Osteoblast (primary cell): ENCODE results near the gene IGLL5. TPM values are rescaled to one million over a fixed set of nuclear protein-coding genes. Genes with fewer than 3 reads are reported as not detected.

Source experiments
- DNase-seq: peaks from one replicate; pipeline ENCODE4 v3.0.0; 2011; ENCODE audit warnings: low spot score, mixed read lengths; ENCODE audit not compliant: insufficient read length; ENCODE audit errors: missing footprints
- H2AFZ ChIP-seq: 2 replicates; pipeline ENCODE4 v1.6.0; 2011; ENCODE audit warnings: mild to moderate bottlenecking, low read length
- H3K27ac ChIP-seq: 2 replicates; pipeline ENCODE4 v1.5.1; 2011; ENCODE audit warnings: mild to moderate bottlenecking, low read depth, low read length, moderate library complexity
- H3K27me3 ChIP-seq: 2 replicates; pipeline ENCODE4 v1.6.0; 2012; ENCODE audit warnings: mild to moderate bottlenecking, control low read depth, inconsistent platforms, low read length, moderate library complexity; ENCODE audit not compliant: insufficient read depth
- H3K36me3 ChIP-seq: 2 replicates; pipeline ENCODE4 v1.5.1; 2011; ENCODE audit warnings: mild to moderate bottlenecking, low read length, control low read depth, moderate library complexity; ENCODE audit not compliant: insufficient read depth
- H3K4me1 ChIP-seq: 2 replicates; pipeline ENCODE4 v1.5.1; 2011; ENCODE audit warnings: mild to moderate bottlenecking, low read length, control low read depth, moderate library complexity; ENCODE audit not compliant: insufficient read depth
- H3K4me2 ChIP-seq: 2 replicates; pipeline ENCODE4 v1.6.0; 2011; ENCODE audit warnings: mild to moderate bottlenecking, low read length; ENCODE audit not compliant: insufficient read depth
- H3K4me3 ChIP-seq: fragments of 200-600 bp; sonication (generic); 3 replicates; pipeline ENCODE4 v1.5.1; 2012; ENCODE audit warnings: mild to moderate bottlenecking, low read length, inconsistent platforms; ENCODE audit not compliant: insufficient read depth
- H3K79me2 ChIP-seq: 2 replicates; pipeline ENCODE4 v1.6.0; 2012; ENCODE audit warnings: mild to moderate bottlenecking, low read length, control low read depth, inconsistent platforms; ENCODE audit not compliant: insufficient read depth
- H3K9me3 ChIP-seq: 2 replicates; pipeline ENCODE4 v1.5.1; 2011; ENCODE audit warnings: low read depth, low read length, control low read depth
- H4K20me1 ChIP-seq: 2 replicates; pipeline ENCODE4 v1.6.0; 2012; ENCODE audit warnings: mild to moderate bottlenecking, low read length, control low read depth; ENCODE audit not compliant: insufficient read depth
- CTCF ChIP-seq: IDR thresholded peaks from 2 replicates; pipeline ENCODE4 v1.5.1; 2011; ENCODE audit warnings: mild to moderate bottlenecking, low read depth, low read length, moderate library complexity; ENCODE audit errors: extremely low read depth
- total RNA-seq: library from RNA; depleted of rRNA; stranded (reverse); fragments of >200 nt; gene quantifications from 2 replicates; pipeline ENCODE4 v1.2.3, GENCODE V29; 2012

Gene IGLL5
- total RNA-seq, 1 donor: not detected

DNA sequence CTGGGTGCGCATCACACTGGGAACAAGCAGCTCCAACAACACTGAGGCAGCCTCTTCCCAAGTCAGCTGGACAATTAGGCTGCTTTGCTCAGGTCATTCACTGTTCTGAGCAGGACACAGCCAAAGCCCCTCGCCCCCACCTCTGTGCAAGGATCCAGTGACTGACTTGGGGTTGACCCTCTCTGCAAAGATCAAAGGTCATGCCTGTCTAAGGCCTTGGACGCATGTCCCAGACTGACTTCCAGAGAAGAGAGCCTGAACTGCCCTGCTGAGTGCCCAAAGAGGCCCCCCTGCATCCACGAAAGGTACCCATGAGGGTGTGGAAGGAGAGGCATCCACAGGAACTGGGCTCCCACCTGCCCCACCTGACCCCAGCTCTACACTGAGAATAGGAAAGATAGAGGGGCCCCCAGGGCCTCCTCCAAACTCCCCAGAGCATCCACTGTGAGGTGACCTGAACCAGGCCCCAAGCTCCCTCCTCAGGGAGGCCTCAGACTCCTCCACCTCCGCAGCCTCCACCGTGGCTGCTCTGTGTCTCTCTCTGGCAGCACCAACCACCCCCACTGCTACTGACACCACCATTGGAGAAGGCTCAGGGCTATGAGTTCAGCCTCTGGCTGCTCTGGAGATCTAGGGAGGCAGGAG, 53.5 kb downstream of the IGLL5 start:
- Histone ChIP-seq H3K4me2 (no peak overlapping the region), H3K27me3 (no peaks in the 10 kb centered on the region), H3K4me3 (no peak overlapping the region), H3K4me1 (no peaks in the 10 kb centered on the region), H3K36me3 (no peaks in the 10 kb centered on the region), H3K27ac (no peak overlapping the region), H4K20me1 (no peaks in the 10 kb centered on the region), H3K79me2 (no peaks in the 10 kb centered on the region), H2AFZ (no peak overlapping the region), H3K9me3 (no peaks in the 10 kb centered on the region)
- peak; percentile 11 for DNase-seq
- TF ChIP-seq CTCF: no peak

- H4K20me1 ChIP-seq: no peaks in the 10 kb centered on the region
Measured at GRCh38 chr22:22941831-22942510, 54.4 kb downstream of the IGLL5 start.

DNA sequence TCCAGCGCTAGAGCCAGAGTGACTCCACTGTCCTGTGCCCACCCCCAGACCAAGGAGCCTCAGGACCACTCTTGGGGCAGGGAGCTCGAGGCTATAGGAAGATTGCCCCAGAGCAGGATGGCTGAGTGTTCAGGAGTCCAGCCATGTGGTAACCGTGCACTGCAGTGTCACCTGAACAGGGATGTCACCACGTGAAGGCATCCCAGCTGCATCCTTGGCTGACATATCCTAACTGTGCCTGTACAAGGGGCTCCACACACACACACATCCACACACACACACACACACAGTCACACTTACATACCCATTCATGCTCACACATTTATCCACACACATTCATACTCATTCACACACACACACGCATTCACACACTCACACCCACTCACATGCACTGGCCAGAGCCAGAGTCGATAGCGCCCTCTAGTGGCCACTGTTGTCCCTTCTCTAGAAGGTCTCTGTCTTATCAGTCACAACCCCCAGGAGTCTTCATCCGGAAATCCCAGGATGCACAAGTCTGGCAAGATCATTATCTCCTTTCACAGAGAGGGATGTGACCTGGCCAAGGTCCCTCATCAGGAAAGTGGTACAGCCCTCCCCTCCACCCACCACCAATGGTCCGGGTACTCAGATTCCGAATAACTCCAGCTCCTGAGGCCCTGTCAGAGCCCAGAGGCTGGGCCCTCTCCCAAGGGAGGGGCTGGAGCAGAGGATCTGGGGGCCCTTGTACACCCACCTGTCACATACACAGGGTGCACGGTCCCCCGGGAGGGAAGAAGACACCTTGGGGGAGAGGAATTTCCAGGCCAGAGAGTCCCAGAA, 55.1 kb downstream of the IGLL5 start:
- Histone ChIP-seq H4K20me1 (no peaks in the 10 kb centered on the region), H3K36me3 (no peaks in the 10 kb centered on the region), H3K4me3 (no peak overlapping the region), H3K4me1 (no peaks in the 10 kb centered on the region), H3K79me2 (no peaks in the 10 kb centered on the region), H3K4me2 (no peak overlapping the region), H3K27me3 (no peaks in the 10 kb centered on the region), H2AFZ (no peak overlapping the region), H3K9me3 (no peaks in the 10 kb centered on the region), H3K27ac (no peak overlapping the region)
- TF ChIP-seq CTCF: peak; percentile 77
- DNase-seq: peak; percentile 89

More at GRCh38 chr22:22941831-22942510, 54.4 kb downstream of the IGLL5 start:
- H3K4me2 ChIP-seq: no peak overlapping the region
- no peaks in the 10 kb centered on the region for H3K27me3 ChIP-seq
- H3K79me2 ChIP-seq: no peaks in the 10 kb centered on the region
- no peaks in the 10 kb centered on the region for H3K36me3 ChIP-seq
- H2AFZ ChIP-seq: no peak overlapping the region
- H3K4me1 ChIP-seq: no peaks in the 10 kb centered on the region
- no peak overlapping the region for H3K27ac ChIP-seq
- H3K4me3 ChIP-seq: no peak overlapping the region
- DNase-seq: peak; percentile 74
- no peaks in the 10 kb centered on the region for H3K9me3 ChIP-seq
- TF ChIP-seq CTCF: no peak
